UCSD-AML1 (cell line): ENCODE measurements around the gene SPART.

Experiments used
- DNase-seq: peaks from one replicate; lab custom pipeline; 2025; ENCODE audit not compliant: unreplicated experiment; lab: John Stamatoyannopoulos, UW

The SPART gene, protein sequence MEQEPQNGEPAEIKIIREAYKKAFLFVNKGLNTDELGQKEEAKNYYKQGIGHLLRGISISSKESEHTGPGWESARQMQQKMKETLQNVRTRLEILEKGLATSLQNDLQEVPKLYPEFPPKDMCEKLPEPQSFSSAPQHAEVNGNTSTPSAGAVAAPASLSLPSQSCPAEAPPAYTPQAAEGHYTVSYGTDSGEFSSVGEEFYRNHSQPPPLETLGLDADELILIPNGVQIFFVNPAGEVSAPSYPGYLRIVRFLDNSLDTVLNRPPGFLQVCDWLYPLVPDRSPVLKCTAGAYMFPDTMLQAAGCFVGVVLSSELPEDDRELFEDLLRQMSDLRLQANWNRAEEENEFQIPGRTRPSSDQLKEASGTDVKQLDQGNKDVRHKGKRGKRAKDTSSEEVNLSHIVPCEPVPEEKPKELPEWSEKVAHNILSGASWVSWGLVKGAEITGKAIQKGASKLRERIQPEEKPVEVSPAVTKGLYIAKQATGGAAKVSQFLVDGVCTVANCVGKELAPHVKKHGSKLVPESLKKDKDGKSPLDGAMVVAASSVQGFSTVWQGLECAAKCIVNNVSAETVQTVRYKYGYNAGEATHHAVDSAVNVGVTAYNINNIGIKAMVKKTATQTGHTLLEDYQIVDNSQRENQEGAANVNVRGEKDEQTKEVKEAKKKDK

DNA sequence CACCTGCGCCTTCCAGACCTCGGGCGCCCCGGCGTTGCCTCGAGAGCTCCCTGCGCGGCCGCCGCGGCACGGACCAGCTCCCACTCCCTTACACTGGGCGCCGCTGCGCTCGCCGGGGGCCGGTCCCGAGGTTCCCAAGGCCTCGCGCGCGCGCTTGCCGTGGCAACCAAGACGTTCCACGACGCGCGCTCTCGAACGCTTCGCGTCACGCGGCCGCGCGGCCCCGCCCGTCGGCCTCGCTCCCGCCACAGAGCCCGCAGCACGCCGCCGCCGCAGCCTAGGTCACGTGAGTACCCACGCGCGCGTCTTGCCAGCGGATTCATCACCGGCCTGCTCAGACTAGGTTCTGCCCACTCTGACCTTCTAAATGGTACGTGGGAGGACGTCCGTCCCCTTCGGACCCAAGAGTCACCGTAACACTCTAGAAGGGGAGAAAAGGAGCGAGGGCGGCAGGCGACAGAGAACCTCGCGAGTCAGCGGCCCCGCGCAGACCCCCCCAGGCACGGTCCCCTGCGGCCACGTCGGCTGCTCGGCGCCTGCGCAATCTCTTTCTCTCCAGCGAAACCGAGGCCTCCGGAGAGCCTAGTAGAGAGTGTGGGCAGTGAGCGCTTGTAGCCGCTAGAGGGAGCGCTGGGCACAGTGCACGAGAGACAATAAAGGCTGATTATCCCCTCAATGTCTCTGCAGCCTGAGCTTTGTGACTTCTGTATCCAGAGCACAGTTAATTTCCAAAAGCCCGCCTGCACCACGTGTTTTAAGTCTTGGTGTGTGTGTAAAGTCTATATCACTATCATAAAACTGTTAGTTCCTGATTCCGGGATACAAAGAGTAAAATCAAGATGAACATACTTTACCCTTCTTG lies at the start of gene SPART:
TSS of gene SPART (minus strand) at position 173 of the 862 bp plus-strand sequence. CDS start 10,564 bp downstream, outside the sequence.
- peak; percentile 93 for DNase-seq

- DNase-seq, result no peak
These were observed 49.1 kb upstream of the SPART start for GRCh38 chr13:36395280-36395679.

GRCh38 chr13:36385489-36385888 lies 39.3 kb upstream of the SPART start:
- DNase-seq, result no peak

- DNase-seq, result no peak
These were observed 35.8 kb upstream of the SPART start for GRCh38 chr13:36382030-36382429.

- DNase-seq, result no peak
These were observed 31.8 kb upstream of the SPART start for GRCh38 chr13:36377826-36378468.

GRCh38 chr13:36374063-36374462 lies 27.9 kb upstream of the SPART start:
- DNase-seq, result no peak

DNA sequence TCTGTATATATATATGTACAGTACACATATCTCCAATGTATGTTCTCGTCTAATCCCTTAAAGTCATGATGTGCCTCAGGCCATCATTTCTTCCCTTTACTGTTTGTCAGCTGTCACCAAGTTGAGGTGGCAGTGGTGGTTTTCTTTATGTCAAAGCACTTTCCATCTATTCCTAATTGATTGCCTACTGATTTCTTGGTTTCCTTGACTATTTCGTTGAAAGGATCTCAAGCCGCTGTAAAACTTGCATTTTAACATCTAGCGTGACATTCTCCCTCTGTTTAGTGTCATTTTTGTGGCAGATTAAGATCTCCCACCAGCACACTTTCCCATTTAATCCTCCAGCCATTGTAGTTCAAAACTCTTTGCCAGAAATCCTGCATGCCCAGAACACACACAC lies 25.0 kb upstream of the SPART start:
- DNase-seq, result no peak

- DNase-seq, result no peak
These were observed 23.9 kb upstream of the SPART start for GRCh38 chr13:36370108-36370429.

DNA sequence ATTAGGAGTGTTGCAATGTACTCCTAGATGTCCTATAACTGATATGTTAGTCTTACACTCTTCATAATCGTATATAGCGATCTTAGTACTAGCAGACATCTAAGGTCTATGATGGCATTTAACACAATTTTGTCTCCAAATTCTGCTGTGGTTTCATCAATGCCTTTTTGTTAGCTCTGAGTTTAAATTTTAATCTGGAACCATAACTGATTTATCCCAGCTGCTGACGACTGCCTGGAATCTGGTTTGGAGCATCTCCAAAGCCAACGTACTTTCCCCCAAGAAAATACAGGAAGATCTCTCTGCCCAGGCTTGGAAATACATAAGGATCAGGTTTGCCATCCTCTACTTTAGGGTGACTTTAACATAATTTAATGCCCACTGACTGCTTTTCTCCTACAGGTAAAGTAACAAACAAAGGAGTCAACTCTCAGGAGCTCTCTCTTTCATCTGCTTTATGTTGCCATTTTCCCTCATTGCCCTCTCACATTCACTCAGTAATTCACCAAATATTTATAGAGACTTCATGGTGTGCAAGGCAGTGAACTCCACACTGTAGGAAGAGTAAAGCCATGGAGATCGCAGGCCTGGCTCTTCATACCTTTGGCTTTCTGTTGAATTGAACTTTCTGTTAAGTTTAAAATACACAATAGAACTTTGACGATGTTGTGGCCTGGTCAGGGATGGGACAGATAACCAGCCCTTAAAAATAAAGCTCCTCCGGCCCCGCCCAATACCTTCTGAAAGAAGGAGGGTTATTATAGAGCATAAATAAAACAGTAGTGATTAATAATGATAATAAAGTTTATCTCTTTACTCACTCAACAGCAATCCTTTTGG lies 23.3 kb upstream of the SPART start:
- DNase-seq, result no peak

GRCh38 chr13:36366031-36366430 lies 19.8 kb upstream of the SPART start:
- DNase-seq, result no peak

- no peak for DNase-seq
These were observed 17.2 kb upstream of the SPART start for GRCh38 chr13:36363366-36363863.

GRCh38 chr13:36362914-36363313 lies 16.7 kb upstream of the SPART start:
- DNase-seq, result no peak

DNA sequence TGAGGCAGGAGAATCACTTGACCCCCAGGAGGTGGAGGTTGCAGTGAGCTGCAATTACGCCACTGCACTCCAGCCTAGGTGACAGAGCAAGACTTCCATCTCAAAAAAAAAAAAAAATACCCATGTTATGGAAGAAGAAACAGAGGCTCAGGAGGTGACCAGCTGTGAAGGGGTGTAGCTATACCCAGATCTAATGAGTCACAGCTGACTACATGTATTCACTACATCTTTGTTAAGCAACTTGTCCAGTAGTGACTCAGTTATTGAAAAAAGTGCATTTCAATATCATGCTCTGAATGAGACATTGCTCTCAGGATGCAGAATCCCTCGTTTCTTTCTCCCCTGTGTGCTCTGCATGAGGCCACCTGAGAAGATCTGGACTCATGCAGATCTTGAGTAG lies 16.1 kb upstream of the SPART start:
- no peak for DNase-seq

GRCh38 chr13:36360903-36361302 lies 14.7 kb upstream of the SPART start:
- DNase-seq, result no peak

GRCh38 chr13:36359301-36359950 lies 13.2 kb upstream of the SPART start:
- no peak for DNase-seq

DNA sequence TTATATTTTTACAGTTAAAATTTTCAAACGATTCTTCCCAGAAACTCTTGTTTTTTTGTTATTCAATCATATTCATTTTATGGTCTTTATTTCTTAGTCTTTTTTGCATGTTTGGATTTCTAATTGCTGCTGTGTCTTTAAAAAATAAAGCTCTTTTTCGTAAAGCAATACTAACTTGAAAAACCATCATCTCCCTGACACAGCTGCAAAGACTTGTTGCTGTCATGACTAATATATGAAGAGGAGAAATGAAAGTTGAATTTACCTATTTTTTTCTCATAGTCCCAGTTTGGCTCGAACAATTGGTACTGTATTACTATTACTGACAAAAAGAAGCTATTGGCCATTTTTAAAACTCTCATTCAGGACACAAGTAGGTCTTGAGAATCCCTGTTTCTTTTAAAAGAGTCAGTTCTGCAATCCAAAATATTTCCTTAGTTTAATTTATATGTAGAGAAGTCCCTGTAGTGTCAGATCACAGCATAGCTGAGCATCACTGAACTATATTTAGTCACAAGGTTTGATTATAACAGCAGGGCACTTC lies 12.1 kb upstream of the SPART start:
- DNase-seq, result no peak

GRCh38 chr13:36357692-36358091 lies 11.5 kb upstream of the SPART start:
- no peak for DNase-seq

- no peak for DNase-seq
These were observed 11.0 kb upstream of the SPART start for GRCh38 chr13:36357231-36357630.

DNA sequence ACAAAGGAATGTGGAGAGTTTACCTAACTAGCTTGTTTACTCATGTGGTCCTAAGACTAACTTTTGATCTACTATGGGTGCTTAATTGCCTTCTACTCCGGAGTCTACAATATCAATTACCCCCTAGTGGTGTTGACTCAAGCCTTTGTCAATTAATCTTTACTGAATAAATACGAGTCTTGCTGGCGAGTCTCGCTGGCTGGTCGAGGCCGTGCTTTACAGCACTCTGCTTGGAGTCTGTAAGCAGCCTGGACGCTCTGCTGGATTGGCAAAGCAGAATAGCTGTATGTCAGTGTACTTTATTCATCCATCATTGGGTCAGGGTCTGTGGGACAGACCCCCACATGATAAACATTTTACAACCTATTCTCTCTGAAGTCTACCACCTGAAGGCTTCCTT lies 9.9 kb upstream of the SPART start:
- no peak for DNase-seq
